HCT116 (cell line): Measurements from ENCODE around the gene TTC27. TPM values are rescaled to one million over a fixed set of nuclear protein-coding genes. Genes with fewer than 3 reads are reported as not detected.

Source experiments
- ATAC-seq: fragments of 200-7000 bp; cut with Tn5 transposase; 2 replicates; pipeline ENCODE4 v1.9.1; 2020; ENCODE audit warnings: mild to moderate bottlenecking, moderate library complexity
- BruUV-seq: library from RNA; stranded (reverse); fragments of 400-500 nt; replicated peaks from 2 replicates; lab custom pipeline; 2021; lab: Mats Ljungman, UMichigan
- CTCF ChIA-PET: fragments of 300-600 bp; sonication (Branson Sonifier 250); formaldehyde crosslinking; loops from one replicate; lab custom pipeline; 2021; ENCODE audit warnings: antibody characterized with exemption; lab: Charles Lee
- POLR2A ChIA-PET: fragments of 300-600, 350-600 bp; sonication (Branson Sonifier 250); formaldehyde crosslinking; loops from one replicate; lab custom pipeline; 2021; ENCODE audit warnings: antibody characterized with exemption; lab: Charles Lee
- RAD21 ChIA-PET, 2 experiments: fragments of 300-600 bp; sonication (Branson Sonifier 250); formaldehyde crosslinking; loops; one replicate each; lab custom pipeline; 2023; ENCODE audit warnings: low total read pairs in 2 of 2; ENCODE audit not compliant: uncharacterized antibody in 2 of 2, unreplicated experiment in 2 of 2, low non-redundant PET in 1 of 2; lab: Charles Lee
- DNase-seq: peaks from one replicate; pipeline ENCODE4 v3.0.0-alpha.2; 2010; ENCODE audit warnings: low read depth, low spot score
- H2AFZ ChIP-seq: fragments of 200-600 bp; shearing (Covaris generic), sonication (generic); 2 replicates; pipeline ENCODE4 v1.6.1; 2017; ENCODE audit warnings: low read depth, mixed run types, mixed read lengths, antibody characterized with exemption, low read length; ENCODE audit not compliant: poor library complexity, severe bottlenecking
- H3K27ac ChIP-seq: 2 replicates; pipeline ENCODE4 v1.5.1; 2012; ENCODE audit warnings: low read depth, low read length
- H3K27me3 ChIP-seq: fragments of 200-600 bp; sonication (generic); 2 replicates; pipeline ENCODE4 v1.6.1; 2016; ENCODE audit warnings: mixed run types, low read length, mixed read lengths; ENCODE audit not compliant: insufficient read depth
- H3K36me3 ChIP-seq, 2 experiments: fragments of 200-500 bp in 1 of 2; fragments of 200-600 bp in 1 of 2; sonication (Bioruptor generic) in 1 of 2; sonication (generic) in 1 of 2; 2 replicates each; pipeline versions ENCODE4 v1.5.1 to v1.6.1; 2014 to 2016; ENCODE audit warnings: low read length in 2 of 2, inconsistent platforms in 1 of 2, mixed read lengths in 1 of 2, mixed run types in 1 of 2; ENCODE audit not compliant: insufficient read depth in 2 of 2, control insufficient read depth in 1 of 2
- H3K4me1 ChIP-seq, 2 experiments: fragments of 200-600 bp in 1 of 2; sonication (generic) in 1 of 2; 2 replicates each; pipeline versions ENCODE4 v1.5.1 to v1.6.1; 2012 to 2017; ENCODE audit warnings: low read length in 2 of 2, inconsistent platforms in 1 of 2, mild to moderate bottlenecking in 1 of 2, mixed read lengths in 1 of 2, mixed run types in 1 of 2, moderate library complexity in 1 of 2; ENCODE audit not compliant: insufficient read depth in 2 of 2, control insufficient read depth in 1 of 2
- H3K4me2 ChIP-seq: fragments of 200-600 bp; sonication (generic); 2 replicates; pipeline ENCODE4 v1.6.1; 2017; ENCODE audit warnings: mixed run types, low read length, mixed read lengths
- H3K4me3 ChIP-seq, 2 experiments: fragments of 200-600 bp in 1 of 2; sonication (generic) in 1 of 2; replicated peaks in 1 of 2; 2 replicates each; pipeline ENCODE4 v1.5.1; 2011 to 2016; ENCODE audit warnings: low read length in 2 of 2, control low read depth in 1 of 2, low read depth in 1 of 2, mild to moderate bottlenecking in 1 of 2, mixed read lengths in 1 of 2, mixed run types in 1 of 2
- H3K79me2 ChIP-seq: fragments of 200-600 bp; sonication (generic); 2 replicates; pipeline ENCODE4 v1.6.1; 2017; ENCODE audit warnings: mild to moderate bottlenecking, mixed run types, low read length, moderate library complexity, mixed read lengths; ENCODE audit not compliant: insufficient read depth
- H3K9ac ChIP-seq: fragments of 200-600 bp; sonication (generic); 2 replicates; pipeline ENCODE4 v1.6.1; 2016; ENCODE audit warnings: low read length, mixed read lengths
- H3K9me2 ChIP-seq: fragments of 200-600 bp; sonication (generic), shearing (Covaris generic); 2 replicates; pipeline ENCODE4 v1.6.1; 2017; ENCODE audit warnings: mixed run types, mild to moderate bottlenecking, moderate library complexity; ENCODE audit not compliant: insufficient read depth
- H3K9me3 ChIP-seq, 2 experiments: fragments of 200-500 bp in 1 of 2; fragments of 200-600 bp in 1 of 2; sonication (Bioruptor generic) in 1 of 2; sonication (generic) in 1 of 2; 2 replicates each; pipeline ENCODE4 v1.6.1; 2014 to 2017; ENCODE audit warnings: low read length in 2 of 2, mixed read lengths in 2 of 2, inconsistent platforms in 1 of 2, low read depth in 1 of 2, mild to moderate bottlenecking in 1 of 2, mixed run types in 1 of 2, moderate library complexity in 1 of 2; ENCODE audit not compliant: control insufficient read depth in 1 of 2, insufficient read depth in 1 of 2
- H4K20me1 ChIP-seq: fragments of 200-600 bp; sonication (generic), shearing (Covaris generic); 2 replicates; pipeline ENCODE4 v1.6.1; 2017; ENCODE audit warnings: mixed run types, mild to moderate bottlenecking, moderate library complexity; ENCODE audit not compliant: insufficient read depth
- CBX3 ChIP-seq: IDR thresholded peaks from 2 replicates; pipeline ENCODE4 v1.6.1; 2012; ENCODE audit warnings: low read depth
- CEBPB ChIP-seq: IDR thresholded peaks from 2 replicates; pipeline ENCODE4 v1.6.1; 2012; ENCODE audit warnings: low read depth
- CTCF ChIP-seq, 3 experiments: fragments of 200-600 bp in 1 of 3; sonication (generic) in 1 of 3; IDR thresholded peaks in 2 of 3; conservative IDR thresholded peaks in 1 of 3; 2 replicates each; pipeline ENCODE4 v1.5.1; 2012 to 2017; ENCODE audit warnings: low read depth in 2 of 3, low read length in 2 of 3, antibody characterized with exemption in 1 of 3, borderline replicate concordance in 1 of 3, control low read depth in 1 of 3, mild to moderate bottlenecking in 1 of 3, mixed read lengths in 1 of 3, mixed run types in 1 of 3, moderate library complexity in 1 of 3; ENCODE audit not compliant: insufficient read depth in 1 of 3
- EGR1 ChIP-seq: IDR thresholded peaks from 2 replicates; pipeline ENCODE4 v1.6.1; 2012; ENCODE audit warnings: low read depth
- EZH2 ChIP-seq: fragments of 200-600 bp; sonication (generic); IDR thresholded peaks from 2 replicates; pipeline ENCODE4 v1.6.1; 2017; ENCODE audit warnings: antibody characterized with exemption, mixed run types
- EZH2phosphoT487 ChIP-seq: fragments of 200-600 bp; IDR thresholded peaks from 2 replicates; pipeline ENCODE4 v1.6.1; 2018; ENCODE audit warnings: antibody characterized with exemption, borderline replicate concordance
- FOSL1 ChIP-seq: IDR thresholded peaks from 2 replicates; pipeline ENCODE4 v1.6.1; 2012; ENCODE audit warnings: low read depth
- JUND ChIP-seq: IDR thresholded peaks from 2 replicates; pipeline ENCODE4 v1.6.1; 2012
- MAX ChIP-seq: IDR thresholded peaks from 2 replicates; pipeline ENCODE4 v1.6.1; 2012
- POLR2A ChIP-seq: IDR thresholded peaks from 2 replicates; pipeline ENCODE4 v1.7.0; 2011; ENCODE audit warnings: borderline replicate concordance; ENCODE audit not compliant: insufficient read depth, insufficient read length; ENCODE audit errors: extremely low read depth
- POLR2AphosphoS5 ChIP-seq: IDR thresholded peaks from 2 replicates; pipeline ENCODE4 v1.6.1; 2011; ENCODE audit warnings: mild to moderate bottlenecking, low read depth, low read length, moderate library complexity
- RAD21 ChIP-seq: IDR thresholded peaks from 2 replicates; pipeline ENCODE4 v1.6.1; 2012; ENCODE audit warnings: low read depth, mild to moderate bottlenecking
- REST ChIP-seq: IDR thresholded peaks from 2 replicates; pipeline ENCODE4 v1.6.1; 2012; ENCODE audit warnings: low read depth
- SIN3A ChIP-seq: IDR thresholded peaks from 2 replicates; pipeline ENCODE4 v1.6.1; 2012; ENCODE audit warnings: low read depth
- SRF ChIP-seq: IDR thresholded peaks from 2 replicates; pipeline ENCODE4 v1.6.1; 2012; ENCODE audit warnings: low read depth
- TCF7L2 ChIP-seq: IDR thresholded peaks from 2 replicates; pipeline ENCODE4 v1.7.0; 2011; ENCODE audit warnings: borderline replicate concordance, inconsistent platforms; ENCODE audit not compliant: insufficient read depth, insufficient read length; ENCODE audit errors: extremely low read depth
- YY1 ChIP-seq: IDR thresholded peaks from 2 replicates; pipeline ENCODE4 v1.6.1; 2011; ENCODE audit warnings: low read length, low read depth, moderate library complexity, mild to moderate bottlenecking; ENCODE audit not compliant: insufficient replicate concordance; ENCODE audit errors: extremely low read depth
- ZBTB33 ChIP-seq: IDR thresholded peaks from 2 replicates; pipeline ENCODE4 v1.6.1; 2011; ENCODE audit warnings: mild to moderate bottlenecking, low read length, moderate library complexity; ENCODE audit not compliant: insufficient replicate concordance; ENCODE audit errors: extremely low read depth
- ZNF274 ChIP-seq: fragments of 200-500 bp; sonication (Bioruptor generic); IDR thresholded peaks from 2 replicates; pipeline ENCODE4 v1.6.1; 2014; ENCODE audit warnings: mild to moderate bottlenecking, low read depth, low read length, inconsistent platforms
- intact Hi-C: fragments of 100-400 bp; cut with micrococcal nuclease; formaldehyde crosslinking; loops from 2 replicates; pipeline ENCODE4 v1.10.0; 2022
- total RNA-seq: library from RNA; stranded (reverse); gene quantifications from one replicate; pipeline ENCODE4 v1.2.1, GENCODE V29; 2021; ENCODE audit not compliant: unreplicated experiment

The TTC27 gene
- total RNA-seq, 1 experiment from 2014 or later = 24.4 TPM

GRCh38 chr2:32739664-32740063 lies 111.8 kb downstream of the TTC27 start:
- RAD21 ChIA-PET = no interaction called here
- Histone ChIP-seq H3K4me3 (no peak overlapping the region), H3K36me3 (no peaks in the 10 kb centered on the region), H3K9me2 (no peaks in the 10 kb centered on the region), H3K79me2 (no peaks in the 10 kb centered on the region), H4K20me1 (no peaks in the 10 kb centered on the region; the same call in 1 of the 2 replicates), H3K4me2 (no peak overlapping the region), H3K27ac (no peak overlapping the region), H3K27me3 (no peaks in the 10 kb centered on the region), H3K9ac (no peak overlapping the region), H2AFZ (no peak overlapping the region), H3K9me3 (no peaks in the 10 kb centered on the region), H3K4me1 (no peaks in the 10 kb centered on the region)
- POLR2A ChIA-PET = no interaction called here
- intact Hi-C loops = no loop called here
- CTCF ChIA-PET = no interaction called here
- no TSS peak for BruUV-seq
- ATAC-seq (no peak), DNase-seq (no peak)
- no peak for TF ChIP-seq CTCF (IDR thresholded peaks at IDR 0.05 in 2 of 3, conservative IDR thresholded peaks at IDR 0.05 in 1 of 3; ENCODE audit: borderline replicate concordance in 1 of 3, insufficient read depth in 1 of 3, low read depth in 2 of 3, low read length in 2 of 3)
- TF ChIP-seq POLR2AphosphoS5 = no peak
- no peak for TF ChIP-seq EZH2
- TF ChIP-seq CBX3 = no peak
- no peak for TF ChIP-seq EZH2phosphoT487
- no peak for TF ChIP-seq TCF7L2
- TF ChIP-seq POLR2A = no peak
- no peak for TF ChIP-seq REST
- no peak for TF ChIP-seq CEBPB
- no peak for TF ChIP-seq SRF
- TF ChIP-seq JUND = no peak
- no peak for TF ChIP-seq RAD21
- TF ChIP-seq YY1 = no peak
- TF ChIP-seq FOSL1 = no peak
- no peak for TF ChIP-seq EGR1
- no peak for TF ChIP-seq ZBTB33
- no peak for TF ChIP-seq SIN3A
- TF ChIP-seq ZNF274 = no peak
- no peak for TF ChIP-seq MAX
